HG03045 (cell line): ENCODE measurements around the gene ITSN2.

Experiments
- ATAC-seq: cut with Tn5 transposase; IDR thresholded peaks from one replicate; pipeline ENCODE4 v1.9.1; 2021; ENCODE audit warnings: mild to moderate bottlenecking, moderate library complexity; ENCODE audit not compliant: unreplicated experiment

The ITSN2 gene

GRCh38 chr2:24337890-24338289 lies 22.4 kb downstream of the ITSN2 start:
- ATAC-seq = no peak

GRCh38 chr2:24336811-24337210 lies 23.5 kb downstream of the ITSN2 start:
- no peak for ATAC-seq

GRCh38 chr2:24334245-24334633 lies 26.1 kb downstream of the ITSN2 start:
- no peak for ATAC-seq

GRCh38 chr2:24332791-24333540 lies 27.4 kb downstream of the ITSN2 start:
- ATAC-seq = no peak

- ATAC-seq = no peak
Measured at GRCh38 chr2:24330161-24330560, 30.2 kb downstream of the ITSN2 start.

GRCh38 chr2:24329700-24330099 lies 30.6 kb downstream of the ITSN2 start:
- ATAC-seq = no peak

GRCh38 chr2:24328010-24328409 lies 32.3 kb downstream of the ITSN2 start:
- ATAC-seq = no peak

GRCh38 chr2:24317491-24317920 lies 42.8 kb downstream of the ITSN2 start:
- no peak for ATAC-seq

- ATAC-seq = no peak
Measured at GRCh38 chr2:24315669-24316068, 44.7 kb downstream of the ITSN2 start.

GRCh38 chr2:24313744-24314632 lies 46.3 kb downstream of the ITSN2 start:
- ATAC-seq = peak; percentile 51

GRCh38 chr2:24307961-24308360 lies 52.4 kb downstream of the ITSN2 start:
- no peak for ATAC-seq

GRCh38 chr2:24304631-24305030 lies 55.7 kb downstream of the ITSN2 start:
- ATAC-seq = no peak

GRCh38 chr2:24304098-24304497 lies 56.2 kb downstream of the ITSN2 start:
- ATAC-seq = no peak

GRCh38 chr2:24301599-24301998 lies 58.7 kb downstream of the ITSN2 start:
- ATAC-seq = no peak

- no peak for ATAC-seq
Measured at GRCh38 chr2:24297663-24298062, 62.7 kb downstream of the ITSN2 start.

GRCh38 chr2:24287171-24287570 lies 73.2 kb downstream of the ITSN2 start:
- ATAC-seq = no peak

- ATAC-seq = no peak
Measured at GRCh38 chr2:24285484-24286152, 74.7 kb downstream of the ITSN2 start.

- no peak for ATAC-seq
Measured at GRCh38 chr2:24280645-24281044, 79.7 kb downstream of the ITSN2 start.

- no peak for ATAC-seq
Measured at GRCh38 chr2:24280161-24280560, 80.2 kb downstream of the ITSN2 start.

- no peak for ATAC-seq
Measured at GRCh38 chr2:24276349-24276899, 83.9 kb downstream of the ITSN2 start.

- no peak for ATAC-seq
Measured at GRCh38 chr2:24274809-24275208, 85.5 kb downstream of the ITSN2 start.
